B cell (primary cell): ENCODE results near the gene SPACA1. TPM values are rescaled to one million over a fixed set of nuclear protein-coding genes. Genes with fewer than 3 reads are reported as not detected.

ENCODE experiments used
- ATAC-seq: fragments of 200-7000 bp; cut with Tn5 transposase; one replicate; pipeline ENCODE4 v1.10.0; 2021; ENCODE audit warnings: low read depth, mild to moderate bottlenecking, moderate number of reproducible peaks, moderate library complexity
- CTCF ChIA-PET: fragments of 350-600 bp; sonication (Branson Sonifier 250); formaldehyde crosslinking; loops from one replicate; lab custom pipeline; 2021; ENCODE audit warnings: antibody characterized with exemption, inconsistent platforms; lab: Charles Lee
- POLR2A ChIA-PET: fragments of 350-600 bp; sonication (Branson Sonifier 250); formaldehyde crosslinking; loops from one replicate; lab custom pipeline; 2021; ENCODE audit warnings: antibody characterized with exemption; lab: Charles Lee
- DNase-seq: peaks from one replicate; pipeline ENCODE4 v3.0.0; 2013
- H2AFZ ChIP-seq: 2 replicates; pipeline ENCODE4 v1.6.1; 2012; ENCODE audit warnings: mild to moderate bottlenecking, low read depth, low read length; ENCODE audit not compliant: insufficient read depth, poor library complexity, severe bottlenecking
- H3K27ac ChIP-seq, 2 donors: 1 replicate in 1 of 2; 2 replicates in 1 of 2; pipeline ENCODE4 v1.5.1; 2012 to 2013; ENCODE audit warnings: low read length in 2 of 2, mild to moderate bottlenecking in 2 of 2, moderate library complexity in 1 of 2
- H3K27me3 ChIP-seq, 4 experiments: fragments of 200-600 bp in 1 of 4; sonication (generic) in 1 of 4; replicated peaks in 1 of 4; 1 replicate in 2 of 4; 2 replicates in 2 of 4; pipeline versions ENCODE4 v1.6.1 to v1.7.0; 2013 to 2016; ENCODE audit warnings: low read length in 3 of 4, mild to moderate bottlenecking in 2 of 4, mixed read lengths in 1 of 4, moderate library complexity in 1 of 4; ENCODE audit not compliant: insufficient read depth in 4 of 4, control insufficient read depth in 3 of 4; ENCODE audit errors: control extremely low read depth in 1 of 4
- H3K36me3 ChIP-seq, 2 experiments: replicated peaks in 1 of 2; 1 replicate in 1 of 2; 2 replicates in 1 of 2; pipeline versions ENCODE4 v1.6.1 to v1.7.1; 2013; ENCODE audit warnings: low read length in 1 of 2; ENCODE audit not compliant: insufficient read depth in 2 of 2, control insufficient read depth in 1 of 2; ENCODE audit errors: control extremely low read depth in 1 of 2, extremely low read depth in 1 of 2
- H3K4me1 ChIP-seq, 2 donors: fragments of 200-600 bp in 1 of 2; sonication (generic) in 1 of 2; 1 replicate in 1 of 2; 2 replicates in 1 of 2; pipeline versions ENCODE4 v1.5.1 to v1.6.1; 2013 to 2017; ENCODE audit warnings: low read length in 2 of 2; ENCODE audit not compliant: control insufficient read depth in 2 of 2, insufficient read depth in 2 of 2
- H3K4me2 ChIP-seq: replicated peaks from 2 replicates; pipeline ENCODE3; 2012; ENCODE audit warnings: mild to moderate bottlenecking, low read depth, low read length; ENCODE audit not compliant: poor library complexity, severe bottlenecking
- H3K4me3 ChIP-seq, 5 experiments: fragments of 200-600 bp in 1 of 5; sonication (generic) in 1 of 5; 1 replicate in 3 of 5; 2 replicates in 2 of 5; pipeline versions ENCODE4 v1.5.1 to v1.7.0; 2011 to 2016; ENCODE audit warnings: low read length in 4 of 5, mild to moderate bottlenecking in 4 of 5, low read depth in 2 of 5, control low read depth in 1 of 5, moderate library complexity in 1 of 5; ENCODE audit not compliant: insufficient read depth in 1 of 5; ENCODE audit errors: control extremely low read depth in 1 of 5, extremely low read depth in 1 of 5
- H3K79me2 ChIP-seq: fragments of 200-600 bp; sonication (generic); one replicate; pipeline ENCODE4 v1.6.0; 2016; ENCODE audit warnings: low read length; ENCODE audit not compliant: control insufficient read depth, insufficient read depth
- H3K9ac ChIP-seq: fragments of 200-600 bp; sonication (generic); 2 replicates; pipeline ENCODE4 v1.6.1; 2017; ENCODE audit warnings: mild to moderate bottlenecking, low read length, moderate library complexity
- H3K9me3 ChIP-seq, 3 donors: one replicate each; pipeline versions ENCODE4 v1.6.1 to v1.7.1; 2013; ENCODE audit warnings: low read length in 2 of 3; ENCODE audit not compliant: control insufficient read depth in 2 of 3, insufficient read depth in 1 of 3; ENCODE audit errors: control extremely low read depth in 1 of 3
- H4K20me1 ChIP-seq: 2 replicates; pipeline ENCODE4 v1.6.0; 2012; ENCODE audit warnings: mild to moderate bottlenecking, low read length; ENCODE audit not compliant: insufficient read depth, control insufficient read depth, poor library complexity, severe bottlenecking
- H3K27ac Mint-ChIP-seq: one replicate; pipeline ENCODE4 v1.8.0; 2021; ENCODE audit warnings: mixed read lengths
- H3K27me3 Mint-ChIP-seq: one replicate; pipeline ENCODE4 v1.8.0; 2021; ENCODE audit warnings: mixed read lengths
- H3K4me1 Mint-ChIP-seq: one replicate; pipeline ENCODE4 v1.8.0; 2021; ENCODE audit warnings: mixed read lengths
- H3K4me3 Mint-ChIP-seq: one replicate; pipeline ENCODE4 v1.8.0; 2021; ENCODE audit warnings: mixed read lengths
- H3K9me3 Mint-ChIP-seq: one replicate; pipeline ENCODE4 v1.8.0; 2022; ENCODE audit warnings: mixed read lengths; ENCODE audit not compliant: insufficient read depth
- CTCF ChIP-seq: fragments of 200-600 bp; IDR thresholded peaks from one replicate; pipeline ENCODE4 v1.8.0; 2022; ENCODE audit warnings: antibody characterized with exemption, mild to moderate bottlenecking
- EZH2 ChIP-seq: IDR thresholded peaks from 2 replicates; pipeline ENCODE4 v1.6.1; 2012; ENCODE audit warnings: borderline replicate concordance, low read depth, mild to moderate bottlenecking, moderate library complexity, low read length; ENCODE audit not compliant: insufficient read depth, poor library complexity, severe bottlenecking
- WGBS: methylation state at CpG from one replicate; pipeline ENCODE4 v1.1.5; 2013; ENCODE audit warnings: missing lambda C conversion rate; ENCODE audit not compliant: insufficient coverage; 5-methylcytosine and 5-hydroxymethylcytosine counted together
- intact Hi-C: fragments of 100-400 bp; cut with micrococcal nuclease; formaldehyde crosslinking; loops from one replicate; pipeline ENCODE4 v1.10.0; 2022
- polyA plus RNA-seq: library from polyadenylated mRNA; depleted of rRNA; stranded (reverse); fragments of >200 nt; gene quantifications from 2 replicates; pipeline ENCODE4 v1.2.3, GENCODE V29; 2012
- total RNA-seq, 2 donors: library from RNA; stranded (reverse); fragments of 120-200 nt in 1 of 2; gene quantifications; 1 replicate in 1 of 2; 2 replicates in 1 of 2; pipeline versions ENCODE4 v1.2.3 to v1.2.4, GENCODE V29; 2013 to 2022

Gene SPACA1
- total and polyA plus RNA-seq, 2 donors (not counting 1 experiment from before 2014, with no cell fraction given): not detected

GRCh38 chr6:88008411-88008810, 39.2 kb upstream of the SPACA1 start:
- ATAC-seq (no peak), DNase-seq (no peak)
- no peak overlapping the region for H3K4me3 Mint-ChIP-seq
- CTCF ChIA-PET: interaction anchor here (0.7 to 1.0 kb wide), 2 partner anchors 10 to 177 kb away, joined by 3 read pairs; no protein-coding TSS in a partner anchor
- Histone ChIP-seq H3K4me1 (peaks cover 11 to 17% of the 10 kb centered on the region in 2 donors), H3K9ac (no peak overlapping the region), H3K27ac (no peak overlapping the region), H4K20me1 (no peaks in the 10 kb centered on the region), H3K79me2 (no peaks in the 10 kb centered on the region), H3K36me3 (no peaks in the 10 kb centered on the region), H3K4me2 (no peak overlapping the region), H3K9me3 (peaks cover 0 to 4% (median 0%) of the 10 kb centered on the region in 3 donors), H3K27me3 (no peaks in the 10 kb centered on the region), H3K4me3 (no peak overlapping the region), H2AFZ (no peak overlapping the region)
- POLR2A ChIA-PET: no interaction called here
- WGBS: 83% methylated on average over 1 of the region's 4 CpGs
- H3K4me1 Mint-ChIP-seq: peaks cover 17% of the 10 kb centered on the region
- peaks cover 4% of the 10 kb centered on the region for H3K27me3 Mint-ChIP-seq
- no peaks in the 10 kb centered on the region for H3K9me3 Mint-ChIP-seq
- no peak overlapping the region for H3K27ac Mint-ChIP-seq
- intact Hi-C loops: no loop called here
- no peak for TF ChIP-seq EZH2
- TF ChIP-seq CTCF: no peak

DNA sequence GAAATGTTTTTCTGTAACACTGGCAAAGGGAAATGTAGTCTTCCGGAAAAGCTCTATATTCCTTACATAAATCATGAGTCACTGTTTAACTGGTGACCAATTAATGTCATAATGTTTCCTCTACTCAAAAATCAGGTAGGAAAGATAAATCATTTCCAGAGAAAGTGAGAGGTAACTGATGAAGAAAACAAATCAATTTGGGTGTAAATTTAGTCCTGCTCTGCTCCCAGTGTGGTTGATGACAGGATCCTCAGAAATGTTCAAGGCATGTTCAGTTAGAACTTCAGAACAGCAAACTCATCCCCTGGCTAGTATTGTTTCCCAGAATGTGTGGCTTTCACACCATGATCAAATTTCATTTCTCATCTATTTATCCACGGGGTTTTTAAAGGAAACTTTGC, 38.8 kb upstream of the SPACA1 start:
- Histone ChIP-seq H3K9ac (no peak overlapping the region), H3K27ac (no peak overlapping the region), H4K20me1 (no peaks in the 10 kb centered on the region), H3K4me2 (no peak overlapping the region), H3K9me3 (peaks cover 0 to 4% (median 0%) of the 10 kb centered on the region in 3 donors), H3K4me3 (no peak overlapping the region), H3K36me3 (no peaks in the 10 kb centered on the region), H3K27me3 (no peaks in the 10 kb centered on the region), H2AFZ (no peak overlapping the region), H3K4me1 (peaks cover 11 to 15% of the 10 kb centered on the region in 2 donors), H3K79me2 (no peaks in the 10 kb centered on the region)
- POLR2A ChIA-PET: no interaction called here
- intact Hi-C loops: no loop called here
- WGBS: no CpG with 5 or more reads among the region's 2 CpGs
- DNase-seq (no peak), ATAC-seq (no peak)
- TF ChIP-seq CTCF (no peak), EZH2 (no peak)
- peaks cover 4% of the 10 kb centered on the region for H3K27me3 Mint-ChIP-seq
- peaks cover 18% of the 10 kb centered on the region for H3K4me1 Mint-ChIP-seq
- CTCF ChIA-PET: interaction anchor here (0.6 to 1.0 kb wide), 3 partner anchors 9 to 325 kb away, joined by 3 read pairs; no protein-coding TSS in a partner anchor
- no peak overlapping the region for H3K4me3 Mint-ChIP-seq
- H3K9me3 Mint-ChIP-seq: no peaks in the 10 kb centered on the region
- H3K27ac Mint-ChIP-seq: no peak overlapping the region
